ENCODE results near the gene SLC9A9. TPM values are rescaled to one million over a fixed set of nuclear protein-coding genes. Genes with fewer than 3 reads are reported as not detected.

The SLC9A9 gene
- polyA plus RNA-seq, 1 donor: 6.3 TPM

DNA sequence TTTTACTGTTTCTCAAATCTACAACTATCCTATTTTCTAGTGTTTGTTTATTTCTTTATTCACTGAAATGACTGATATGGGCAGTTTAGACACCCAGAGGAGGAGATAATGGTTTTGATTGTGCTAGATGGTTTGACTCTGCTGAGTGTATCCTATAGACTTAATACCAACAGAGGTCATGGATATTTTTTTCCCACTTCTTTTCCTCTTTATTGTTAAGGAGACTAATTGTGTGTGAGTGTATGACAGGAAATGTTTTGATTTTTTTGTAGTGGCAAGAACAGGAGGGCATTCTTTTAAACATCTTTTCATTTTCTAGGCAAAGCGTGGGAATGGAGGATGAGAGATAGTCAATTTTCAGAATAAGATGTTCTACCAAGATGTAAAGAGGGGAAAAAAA is 505.2 kb downstream of the SLC9A9 start:
- no peak overlapping the region for H3K27ac ChIP-seq (ENCODE audit: low read length)
- no peaks in the 10 kb centered on the region for H3K4me1 ChIP-seq (ENCODE audit: control insufficient read depth, insufficient read depth, low read length)
- WGBS (ENCODE audit: insufficient coverage, low lambda C conversion rate): 100% methylated on average over 1 of the region's 1 CpG
- H3K9me3 ChIP-seq (ENCODE audit: control insufficient read depth, low read depth, low read length): no peaks in the 10 kb centered on the region
- H3K27me3 ChIP-seq (ENCODE audit: control insufficient read depth, insufficient read depth, low read length): no peaks in the 10 kb centered on the region
- H3K36me3 ChIP-seq (ENCODE audit: control insufficient read depth, insufficient read depth, low read length): no peaks in the 10 kb centered on the region
- DNase-seq: no peak
- no peak overlapping the region for H3K4me3 ChIP-seq (ENCODE audit: low read length)

DNA sequence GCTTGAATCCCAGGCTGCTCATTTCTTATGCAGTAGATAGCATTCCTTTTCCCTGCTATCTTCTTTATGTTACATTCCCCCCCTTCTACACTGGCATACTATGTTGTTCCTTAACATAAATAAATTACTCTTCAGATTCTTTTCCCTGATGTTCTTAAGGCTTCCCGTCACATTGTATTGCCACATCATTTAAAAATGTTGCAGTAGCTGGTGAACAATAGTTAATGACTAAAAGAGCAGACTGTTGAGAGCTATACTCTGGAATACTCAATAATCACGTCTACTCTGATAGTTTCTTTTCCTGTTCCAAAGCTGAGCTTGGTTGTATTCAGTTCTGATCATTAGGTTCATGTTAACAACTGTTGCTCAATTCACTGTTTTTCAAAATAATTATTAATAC is 508.8 kb downstream of the SLC9A9 start:
- Histone ChIP-seq H3K27ac (ENCODE audit: low read length) (no peak overlapping the region), H3K9me3 (ENCODE audit: control insufficient read depth, low read depth, low read length) (no peaks in the 10 kb centered on the region), H3K27me3 (ENCODE audit: control insufficient read depth, insufficient read depth, low read length) (no peaks in the 10 kb centered on the region), H3K4me1 (ENCODE audit: control insufficient read depth, insufficient read depth, low read length) (no peaks in the 10 kb centered on the region), H3K36me3 (ENCODE audit: control insufficient read depth, insufficient read depth, low read length) (no peaks in the 10 kb centered on the region), H3K4me3 (ENCODE audit: low read length) (no peak overlapping the region)
- no CpG with 5 or more reads among the region's 2 CpGs for WGBS (ENCODE audit: insufficient coverage, low lambda C conversion rate)
- no peak for DNase-seq

DNA sequence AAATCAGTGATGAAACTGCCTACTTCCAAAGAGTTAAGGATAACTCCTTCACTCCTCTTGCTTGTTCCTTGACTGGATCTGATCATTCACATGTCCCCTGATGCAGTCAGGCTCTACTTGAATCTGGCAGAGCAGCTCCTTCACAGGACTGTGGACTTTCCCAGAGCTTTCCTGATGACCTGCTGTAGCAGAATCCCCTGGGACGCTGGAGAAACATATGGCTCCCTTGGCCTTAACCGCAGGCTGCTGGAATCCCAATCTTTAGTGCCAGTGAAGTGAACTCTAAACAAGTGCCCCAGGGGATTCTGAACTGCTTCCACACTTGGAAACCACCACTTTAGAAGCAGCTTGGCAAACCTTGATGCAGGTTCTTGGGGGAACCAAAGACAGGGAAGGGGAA is 510.9 kb downstream of the SLC9A9 start:
- H3K36me3 ChIP-seq (ENCODE audit: control insufficient read depth, insufficient read depth, low read length): no peaks in the 10 kb centered on the region
- WGBS (ENCODE audit: insufficient coverage, low lambda C conversion rate): no CpG with 5 or more reads among the region's 2 CpGs
- H3K4me3 ChIP-seq (ENCODE audit: low read length): no peak overlapping the region
- H3K27ac ChIP-seq (ENCODE audit: low read length): no peak overlapping the region
- no peaks in the 10 kb centered on the region for H3K27me3 ChIP-seq (ENCODE audit: control insufficient read depth, insufficient read depth, low read length)
- no peak for DNase-seq
- H3K4me1 ChIP-seq (ENCODE audit: control insufficient read depth, insufficient read depth, low read length): no peaks in the 10 kb centered on the region
- H3K9me3 ChIP-seq (ENCODE audit: control insufficient read depth, low read depth, low read length): no peaks in the 10 kb centered on the region

GRCh38 chr3:143334231-143334630 is 514.0 kb downstream of the SLC9A9 start:
- no peaks in the 10 kb centered on the region for H3K36me3 ChIP-seq (ENCODE audit: control insufficient read depth, insufficient read depth, low read length)
- no peak overlapping the region for H3K4me3 ChIP-seq (ENCODE audit: low read length)
- H3K4me1 ChIP-seq (ENCODE audit: control insufficient read depth, insufficient read depth, low read length): no peaks in the 10 kb centered on the region
- H3K27me3 ChIP-seq (ENCODE audit: control insufficient read depth, insufficient read depth, low read length): peaks cover 5% of the 10 kb centered on the region
- no peak for DNase-seq
- 76% methylated on average over 2 of the region's 4 CpGs for WGBS (ENCODE audit: insufficient coverage, low lambda C conversion rate)
- no peak overlapping the region for H3K27ac ChIP-seq (ENCODE audit: low read length)
- no peaks in the 10 kb centered on the region for H3K9me3 ChIP-seq (ENCODE audit: control insufficient read depth, low read depth, low read length)

DNA sequence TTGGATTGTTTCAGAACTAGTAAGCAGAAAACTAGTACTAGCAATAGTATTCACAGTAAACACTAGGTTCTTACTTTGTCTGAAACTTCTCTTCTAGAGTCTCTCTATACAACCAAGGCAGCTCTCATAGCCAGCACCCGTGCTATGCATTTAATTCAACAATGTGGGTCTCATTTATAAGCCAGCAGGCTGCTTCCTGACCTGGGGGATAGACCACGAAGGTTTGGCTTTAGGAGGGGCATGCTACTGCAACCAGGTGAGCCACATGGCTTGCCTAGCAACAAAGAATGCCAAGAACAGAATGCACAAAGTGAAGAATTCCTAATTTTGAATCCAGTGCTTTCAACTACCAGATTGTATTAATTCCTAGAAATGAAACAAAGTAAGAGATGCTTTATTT is 514.9 kb downstream of the SLC9A9 start:
- Histone ChIP-seq H3K9me3 (ENCODE audit: control insufficient read depth, low read depth, low read length) (no peaks in the 10 kb centered on the region), H3K36me3 (ENCODE audit: control insufficient read depth, insufficient read depth, low read length) (no peaks in the 10 kb centered on the region), H3K4me1 (ENCODE audit: control insufficient read depth, insufficient read depth, low read length) (no peaks in the 10 kb centered on the region), H3K27me3 (ENCODE audit: control insufficient read depth, insufficient read depth, low read length) (peaks cover 5% of the 10 kb centered on the region), H3K4me3 (ENCODE audit: low read length) (no peak overlapping the region), H3K27ac (ENCODE audit: low read length) (no peak overlapping the region)
- WGBS (ENCODE audit: insufficient coverage, low lambda C conversion rate): no CpG with 5 or more reads among the region's 2 CpGs
- DNase-seq: no peak

- Histone ChIP-seq H3K27me3 (ENCODE audit: control insufficient read depth, insufficient read depth, low read length) (peaks cover 5% of the 10 kb centered on the region), H3K27ac (ENCODE audit: low read length) (no peak overlapping the region), H3K9me3 (ENCODE audit: control insufficient read depth, low read depth, low read length) (no peaks in the 10 kb centered on the region), H3K4me3 (ENCODE audit: low read length) (no peak overlapping the region), H3K36me3 (ENCODE audit: control insufficient read depth, insufficient read depth, low read length) (no peaks in the 10 kb centered on the region), H3K4me1 (ENCODE audit: control insufficient read depth, insufficient read depth, low read length) (no peaks in the 10 kb centered on the region)
- WGBS (ENCODE audit: insufficient coverage, low lambda C conversion rate): no CpG with 5 or more reads among the region's 1 CpG
- no peak for DNase-seq
Observed at GRCh38 chr3:143332026-143332425, 516.2 kb downstream of the SLC9A9 start.

- Histone ChIP-seq H3K4me3 (ENCODE audit: low read length) (no peak overlapping the region), H3K36me3 (ENCODE audit: control insufficient read depth, insufficient read depth, low read length) (no peaks in the 10 kb centered on the region), H3K9me3 (ENCODE audit: control insufficient read depth, low read depth, low read length) (no peaks in the 10 kb centered on the region), H3K27ac (ENCODE audit: low read length) (no peak overlapping the region), H3K4me1 (ENCODE audit: control insufficient read depth, insufficient read depth, low read length) (no peaks in the 10 kb centered on the region), H3K27me3 (ENCODE audit: control insufficient read depth, insufficient read depth, low read length) (peaks cover 5% of the 10 kb centered on the region)
- 67% methylated on average over 1 of the region's 5 CpGs for WGBS (ENCODE audit: insufficient coverage, low lambda C conversion rate)
- DNase-seq: no peak
Observed at GRCh38 chr3:143331350-143331749, 516.9 kb downstream of the SLC9A9 start.

DNA sequence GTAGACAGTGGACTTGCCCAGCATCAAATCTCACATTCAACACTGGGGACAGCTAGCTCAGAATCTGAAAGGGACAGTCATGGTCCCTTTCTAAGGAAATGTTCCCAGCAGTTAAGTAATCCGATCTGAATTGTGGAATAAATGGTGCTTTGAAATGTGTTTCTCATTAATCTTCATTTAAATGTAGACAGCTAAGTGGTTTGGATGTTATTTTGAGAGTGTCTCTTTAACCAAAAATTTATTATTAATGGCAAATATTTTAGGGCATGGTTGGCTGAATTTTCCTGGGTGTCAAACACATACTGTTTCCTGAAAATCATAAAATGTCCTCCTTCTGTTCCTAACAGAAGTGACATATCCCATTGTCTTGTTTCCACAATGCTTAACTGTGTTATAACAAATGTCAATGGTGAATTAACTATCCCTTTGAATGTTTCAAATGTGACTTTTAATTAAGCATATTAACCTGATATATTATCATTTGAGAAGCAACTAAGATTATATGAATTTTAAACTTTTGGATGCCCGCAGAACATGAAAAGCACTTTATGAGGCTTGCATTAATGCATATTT is 517.9 kb downstream of the SLC9A9 start:
- Histone ChIP-seq H3K27me3 (ENCODE audit: control insufficient read depth, insufficient read depth, low read length) (peaks cover 5% of the 10 kb centered on the region), H3K4me1 (ENCODE audit: control insufficient read depth, insufficient read depth, low read length) (no peaks in the 10 kb centered on the region), H3K36me3 (ENCODE audit: control insufficient read depth, insufficient read depth, low read length) (no peaks in the 10 kb centered on the region), H3K9me3 (ENCODE audit: control insufficient read depth, low read depth, low read length) (no peaks in the 10 kb centered on the region), H3K4me3 (ENCODE audit: low read length) (no peak overlapping the region), H3K27ac (ENCODE audit: low read length) (no peak overlapping the region)
- no peak for DNase-seq
- 100% methylated on average over 1 of the region's 2 CpGs for WGBS (ENCODE audit: insufficient coverage, low lambda C conversion rate)

DNA sequence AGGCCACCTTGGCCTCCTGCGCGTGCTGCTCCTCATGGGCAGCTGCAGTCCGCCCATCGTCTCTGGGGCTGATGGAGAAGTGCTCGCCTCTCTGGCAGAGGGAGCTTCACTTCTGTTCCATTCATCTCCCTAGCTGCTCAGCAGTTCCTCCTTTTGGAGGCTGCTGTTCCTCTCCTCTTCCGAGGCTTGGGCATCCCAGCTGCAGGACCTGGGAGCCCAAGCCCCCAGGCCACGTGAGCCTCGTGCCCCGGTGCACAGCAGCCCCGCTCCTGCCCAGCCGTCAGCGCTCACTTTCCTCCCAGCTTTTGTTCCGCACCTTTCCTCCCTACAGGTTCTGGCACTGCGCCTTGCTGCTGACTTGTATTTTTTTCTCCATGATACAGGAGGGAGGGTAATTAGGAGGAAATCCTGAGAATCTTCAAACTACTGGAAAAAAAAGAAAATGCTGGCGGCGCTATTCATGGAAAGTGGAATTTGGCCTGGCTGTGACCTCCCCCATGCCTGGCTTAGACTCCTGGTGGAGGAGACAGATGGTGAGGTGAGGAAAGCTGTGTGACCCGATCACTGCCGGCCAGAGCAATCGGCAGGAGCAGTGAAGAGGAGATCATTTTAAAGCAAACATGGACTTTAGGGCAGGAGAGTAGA is 518.6 kb downstream of the SLC9A9 start:
- peaks cover 5% of the 10 kb centered on the region for H3K27me3 ChIP-seq (ENCODE audit: control insufficient read depth, insufficient read depth, low read length)
- H3K36me3 ChIP-seq (ENCODE audit: control insufficient read depth, insufficient read depth, low read length): no peaks in the 10 kb centered on the region
- no peaks in the 10 kb centered on the region for H3K4me1 ChIP-seq (ENCODE audit: control insufficient read depth, insufficient read depth, low read length)
- no peak for DNase-seq
- H3K27ac ChIP-seq (ENCODE audit: low read length): no peak overlapping the region
- no peak overlapping the region for H3K4me3 ChIP-seq (ENCODE audit: low read length)
- no CpG with 5 or more reads among the region's 19 CpGs for WGBS (ENCODE audit: insufficient coverage, low lambda C conversion rate)
- H3K9me3 ChIP-seq (ENCODE audit: control insufficient read depth, low read depth, low read length): no peaks in the 10 kb centered on the region

DNA sequence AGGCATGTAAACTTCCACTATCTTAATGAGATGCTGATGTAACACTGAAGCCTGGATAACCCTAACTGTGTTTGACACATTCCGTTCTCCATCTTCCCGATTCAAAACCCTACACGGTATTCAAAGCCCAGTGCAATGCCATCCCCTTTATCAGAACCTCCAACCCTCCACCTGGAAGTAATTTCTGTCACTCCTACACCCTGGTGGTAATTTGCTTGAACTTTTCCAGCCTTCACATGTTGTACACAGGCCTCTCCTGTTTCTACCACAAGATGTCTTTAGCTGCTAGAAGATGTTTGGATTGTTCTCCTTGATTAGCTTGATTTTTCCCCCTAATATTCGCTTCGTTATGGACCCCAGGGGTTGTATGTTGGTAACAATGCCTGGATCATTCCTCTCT is 519.8 kb downstream of the SLC9A9 start:
- Histone ChIP-seq H3K9me3 (ENCODE audit: control insufficient read depth, low read depth, low read length) (no peaks in the 10 kb centered on the region), H3K36me3 (ENCODE audit: control insufficient read depth, insufficient read depth, low read length) (no peaks in the 10 kb centered on the region), H3K4me3 (ENCODE audit: low read length) (no peak overlapping the region), H3K27me3 (ENCODE audit: control insufficient read depth, insufficient read depth, low read length) (peaks cover 5% of the 10 kb centered on the region), H3K27ac (ENCODE audit: low read length) (no peak overlapping the region), H3K4me1 (ENCODE audit: control insufficient read depth, insufficient read depth, low read length) (no peaks in the 10 kb centered on the region)
- 80% methylated on average over 2 of the region's 5 CpGs for WGBS (ENCODE audit: insufficient coverage, low lambda C conversion rate)
- no peak for DNase-seq
